ENCODE data around the gene CAPZA1. TPM values are rescaled to one million over a fixed set of nuclear protein-coding genes. Genes with fewer than 3 reads are reported as not detected.

The CAPZA1 gene
- total and polyA plus RNA-seq, 2 donors = 149 to 249 TPM

GRCh38 chr1:112692681-112693080 is 73.0 kb downstream of the CAPZA1 start:
- no peak for DNase-seq (ENCODE audit: low read depth in 6 of 9, low spot score in 9 of 9)
- H3K4me3 ChIP-seq (ENCODE audit: low read length in 2 of 2) = no peak overlapping the region
- H3K27ac ChIP-seq (ENCODE audit: low read depth in 1 of 2, low read length in 1 of 2) = no peak overlapping the region
- H3K4me1 ChIP-seq (ENCODE audit: control insufficient read depth in 2 of 2, insufficient read depth in 2 of 2, low read length in 2 of 2) = peaks cover 0 to 8% of the 10 kb centered on the region in 2 donors
- H3K36me3 ChIP-seq (ENCODE audit: control insufficient read depth in 2 of 2, insufficient read depth in 2 of 2, low read length in 1 of 2) = peaks cover 57 to 66% of the 10 kb centered on the region in 2 donors
- WGBS = 97% methylated on average over 5 of the region's 5 CpGs
- no peaks in the 10 kb centered on the region for H3K9me3 ChIP-seq (ENCODE audit: control insufficient read depth in 2 of 2, insufficient read depth in 1 of 2, low read length in 1 of 2)
- H3K27me3 ChIP-seq (ENCODE audit: control insufficient read depth in 2 of 2, insufficient read depth in 1 of 2, low read length in 1 of 2) = no peaks in the 10 kb centered on the region

- Histone ChIP-seq H3K27me3 (ENCODE audit: control insufficient read depth in 2 of 2, insufficient read depth in 1 of 2, low read length in 1 of 2) (no peaks in the 10 kb centered on the region), H3K27ac (ENCODE audit: low read depth in 1 of 2, low read length in 1 of 2) (no peak overlapping the region), H3K4me1 (ENCODE audit: control insufficient read depth in 2 of 2, insufficient read depth in 2 of 2, low read length in 2 of 2) (peaks cover 0 to 4% of the 10 kb centered on the region in 2 donors), H3K9me3 (ENCODE audit: control insufficient read depth in 2 of 2, insufficient read depth in 1 of 2, low read length in 1 of 2) (no peaks in the 10 kb centered on the region), H3K36me3 (ENCODE audit: control insufficient read depth in 2 of 2, insufficient read depth in 2 of 2, low read length in 1 of 2) (peaks cover 68 to 72% of the 10 kb centered on the region in 2 donors), H3K4me3 (ENCODE audit: low read length in 2 of 2) (no peak overlapping the region)
- WGBS = 98% methylated on average over 6 of the region's 6 CpGs
- DNase-seq (ENCODE audit: low read depth in 6 of 9, low spot score in 9 of 9) = no peak
These were observed 74.2 kb downstream of the CAPZA1 start for GRCh38 chr1:112693821-112694220.

- H3K27me3 ChIP-seq (ENCODE audit: control insufficient read depth in 2 of 2, insufficient read depth in 1 of 2, low read length in 1 of 2) = no peaks in the 10 kb centered on the region
- DNase-seq (ENCODE audit: low read depth in 6 of 9, low spot score in 9 of 9) = no peak
- H3K4me3 ChIP-seq (ENCODE audit: low read length in 2 of 2) = no peak overlapping the region
- H3K27ac ChIP-seq (ENCODE audit: low read depth in 1 of 2, low read length in 1 of 2) = no peak overlapping the region
- H3K9me3 ChIP-seq (ENCODE audit: control insufficient read depth in 2 of 2, insufficient read depth in 1 of 2, low read length in 1 of 2) = no peaks in the 10 kb centered on the region
- peaks cover 0 to 4% of the 10 kb centered on the region in 2 donors for H3K4me1 ChIP-seq (ENCODE audit: control insufficient read depth in 2 of 2, insufficient read depth in 2 of 2, low read length in 2 of 2)
- 96% methylated on average over 15 of the region's 15 CpGs for WGBS
- peaks cover 68 to 69% of the 10 kb centered on the region in 2 donors for H3K36me3 ChIP-seq (ENCODE audit: control insufficient read depth in 2 of 2, insufficient read depth in 2 of 2, low read length in 1 of 2)
These were observed 74.8 kb downstream of the CAPZA1 start for GRCh38 chr1:112694363-112694929.

GRCh38 chr1:112695276-112695675 is 75.6 kb downstream of the CAPZA1 start:
- DNase-seq (ENCODE audit: low read depth in 6 of 9, low spot score in 9 of 9) = no peak
- no peak overlapping the region for H3K27ac ChIP-seq (ENCODE audit: low read depth in 1 of 2, low read length in 1 of 2)
- H3K4me1 ChIP-seq (ENCODE audit: control insufficient read depth in 2 of 2, insufficient read depth in 2 of 2, low read length in 2 of 2) = peaks cover 0 to 11% of the 10 kb centered on the region in 2 donors
- no peaks in the 10 kb centered on the region for H3K9me3 ChIP-seq (ENCODE audit: control insufficient read depth in 2 of 2, insufficient read depth in 1 of 2, low read length in 1 of 2)
- peaks cover 69 to 75% of the 10 kb centered on the region in 2 donors for H3K36me3 ChIP-seq (ENCODE audit: control insufficient read depth in 2 of 2, insufficient read depth in 2 of 2, low read length in 1 of 2)
- H3K4me3 ChIP-seq (ENCODE audit: low read length in 2 of 2) = no peak overlapping the region
- no peaks in the 10 kb centered on the region for H3K27me3 ChIP-seq (ENCODE audit: control insufficient read depth in 2 of 2, insufficient read depth in 1 of 2, low read length in 1 of 2)
- WGBS = 98% methylated on average over 9 of the region's 9 CpGs

GRCh38 chr1:112696578-112697314 is 77.1 kb downstream of the CAPZA1 start:
- Histone ChIP-seq H3K4me3 (ENCODE audit: low read length in 2 of 2) (no peak overlapping the region), H3K27ac (ENCODE audit: low read depth in 1 of 2, low read length in 1 of 2) (no peak overlapping the region), H3K27me3 (ENCODE audit: control insufficient read depth in 2 of 2, insufficient read depth in 1 of 2, low read length in 1 of 2) (no peaks in the 10 kb centered on the region), H3K4me1 (ENCODE audit: control insufficient read depth in 2 of 2, insufficient read depth in 2 of 2, low read length in 2 of 2) (peaks cover 0 to 26% of the 10 kb centered on the region in 2 donors), H3K9me3 (ENCODE audit: control insufficient read depth in 2 of 2, insufficient read depth in 1 of 2, low read length in 1 of 2) (no peaks in the 10 kb centered on the region), H3K36me3 (ENCODE audit: control insufficient read depth in 2 of 2, insufficient read depth in 2 of 2, low read length in 1 of 2) (peaks cover 72% of the 10 kb centered on the region in 2 donors)
- no peak for DNase-seq (ENCODE audit: low read depth in 6 of 9, low spot score in 9 of 9)
- 98% methylated on average over 7 of the region's 7 CpGs for WGBS

GRCh38 chr1:112697781-112698201 is 78.2 kb downstream of the CAPZA1 start:
- 97% methylated on average over 9 of the region's 9 CpGs for WGBS
- Histone ChIP-seq H3K36me3 (ENCODE audit: control insufficient read depth in 2 of 2, insufficient read depth in 2 of 2, low read length in 1 of 2) (peaks cover 62 to 64% of the 10 kb centered on the region in 2 donors), H3K27me3 (ENCODE audit: control insufficient read depth in 2 of 2, insufficient read depth in 1 of 2, low read length in 1 of 2) (no peaks in the 10 kb centered on the region), H3K4me1 (ENCODE audit: control insufficient read depth in 2 of 2, insufficient read depth in 2 of 2, low read length in 2 of 2) (peaks cover 0 to 26% of the 10 kb centered on the region in 2 donors), H3K4me3 (ENCODE audit: low read length in 2 of 2) (no peak overlapping the region), H3K9me3 (ENCODE audit: control insufficient read depth in 2 of 2, insufficient read depth in 1 of 2, low read length in 1 of 2) (no peaks in the 10 kb centered on the region), H3K27ac (ENCODE audit: low read depth in 1 of 2, low read length in 1 of 2) (peak overlapping the region in 1 of 2 donors; percentile 9)
- no peak for DNase-seq (ENCODE audit: low read depth in 6 of 9, low spot score in 9 of 9)

GRCh38 chr1:112698366-112699310 is 79.0 kb downstream of the CAPZA1 start:
- H3K4me3 ChIP-seq (ENCODE audit: low read length in 2 of 2) = no peak overlapping the region
- H3K36me3 ChIP-seq (ENCODE audit: control insufficient read depth in 2 of 2, insufficient read depth in 2 of 2, low read length in 1 of 2) = peaks cover 56 to 57% of the 10 kb centered on the region in 2 donors
- H3K9me3 ChIP-seq (ENCODE audit: control insufficient read depth in 2 of 2, insufficient read depth in 1 of 2, low read length in 1 of 2) = no peaks in the 10 kb centered on the region
- no peak for DNase-seq (ENCODE audit: low read depth in 6 of 9, low spot score in 9 of 9)
- H3K4me1 ChIP-seq (ENCODE audit: control insufficient read depth in 2 of 2, insufficient read depth in 2 of 2, low read length in 2 of 2) = peaks cover 0 to 28% of the 10 kb centered on the region in 2 donors
- peak overlapping the region in 1 of 2 donors; percentile 36 for H3K27ac ChIP-seq (ENCODE audit: low read depth in 1 of 2, low read length in 1 of 2)
- H3K27me3 ChIP-seq (ENCODE audit: control insufficient read depth in 2 of 2, insufficient read depth in 1 of 2, low read length in 1 of 2) = no peaks in the 10 kb centered on the region
- WGBS = 94% methylated on average over 17 of the region's 17 CpGs

- Histone ChIP-seq H3K27ac (ENCODE audit: low read depth in 1 of 2, low read length in 1 of 2) (peak overlapping the region; percentile 53 to 80), H3K9me3 (ENCODE audit: control insufficient read depth in 2 of 2, insufficient read depth in 1 of 2, low read length in 1 of 2) (no peaks in the 10 kb centered on the region)
- 95% methylated on average over 13 of the region's 13 CpGs for WGBS
These were observed 80.0 kb downstream of the CAPZA1 start for GRCh38 chr1:112699425-112700144.

More at GRCh38 chr1:112699425-112700144, 80.0 kb downstream of the CAPZA1 start:
- Histone ChIP-seq H3K4me3 (ENCODE audit: low read length in 2 of 2) (no peak overlapping the region), H3K4me1 (ENCODE audit: control insufficient read depth in 2 of 2, insufficient read depth in 2 of 2, low read length in 2 of 2) (peaks cover under 1 to 37% of the 10 kb centered on the region in 2 donors), H3K27me3 (ENCODE audit: control insufficient read depth in 2 of 2, insufficient read depth in 1 of 2, low read length in 1 of 2) (no peaks in the 10 kb centered on the region), H3K36me3 (ENCODE audit: control insufficient read depth in 2 of 2, insufficient read depth in 2 of 2, low read length in 1 of 2) (peaks cover 48 to 49% of the 10 kb centered on the region in 2 donors)
- no peak for DNase-seq (ENCODE audit: low read depth in 6 of 9, low spot score in 9 of 9)

All from thymus (tissue), 11 donors.